ENCODE data around the gene SFTA2. TPM values are rescaled to one million over a fixed set of nuclear protein-coding genes. Genes with fewer than 3 reads are reported as not detected.
A peak's percentile ranks its signal among the peaks of the same experiment; 100 is the strongest.
"Not testable (repeated sequence)": the region's sequence is repeated elsewhere in the genome, so short reads cannot be mapped to it uniquely, and the experiment has no call there.

The SFTA2 gene
- total RNA-seq (not detected), polyA plus RNA-seq (under 1 TPM in 2 of 4 donors, not detected in 2; 0.25 to 0.32 TPM)

- no peak for DNase-seq
- no peaks in the 10 kb centered on the region for H3K27me3 ChIP-seq (ENCODE audit: control insufficient read depth, insufficient read depth, low read length)
- H3K27ac ChIP-seq (ENCODE audit: insufficient read depth, low read length, poor library complexity, severe bottlenecking): no peak within 1 kb of the TSS
- no peak within 1 kb of the TSS for H3K4me3 ChIP-seq (ENCODE audit: low read depth, low read length)
- Mint-ChIP-seq H3K27me3 (peaks cover 9% of the 10 kb centered on the region), H3K4me1 (peaks cover 0 to 2% (median 0%) of the 10 kb centered on the region in 4 donors), H3K4me3 (peak within 1 kb of the TSS in 1 of 4 donors; percentile 17), H3K27ac (peak within 1 kb of the TSS; percentile 7 to 51 (median 28)), H3K9me3 (peaks cover 0 to 9% (median 0%) of the 10 kb centered on the region in 7 donors), H3K36me3 (peaks cover 14% of the 10 kb centered on the region)
- no peaks in the 10 kb centered on the region for H3K36me3 ChIP-seq (ENCODE audit: control insufficient read depth, insufficient read depth, low read length)
- H3K9me3 ChIP-seq (ENCODE audit: control insufficient read depth in 2 of 2, low read length in 2 of 2): no peaks in the 10 kb centered on the region
- ATAC-seq (ENCODE audit: low read depth in 2 of 2): no peak
- H3K4me1 ChIP-seq (ENCODE audit: control insufficient read depth, insufficient read depth, low read length, poor library complexity, severe bottlenecking): no peaks in the 10 kb centered on the region
These were observed at the start of gene SFTA2 for GRCh38 chr6:30931969-30932645. Gene SFTA2 (minus strand): TSS chr6:30932170. CDS start chr6:30932096, 74 bp downstream.

GRCh38 chr6:30979690-30980089 lies 47.7 kb upstream of the SFTA2 start:
- no peaks in the 10 kb centered on the region for H3K4me1 ChIP-seq (ENCODE audit: control insufficient read depth, insufficient read depth, low read length, poor library complexity, severe bottlenecking)
- ATAC-seq (ENCODE audit: low read depth in 2 of 2) (no peak), DNase-seq (no peak)
- Mint-ChIP-seq H3K36me3 (no peaks in the 10 kb centered on the region), H3K27me3 (peaks cover 38% of the 10 kb centered on the region), H3K4me1 (peaks cover 0 to 2% (median 0%) of the 10 kb centered on the region in 4 donors), H3K27ac (no peak overlapping the region), H3K9me3 (peaks cover 0 to 2% (median 0%) of the 10 kb centered on the region in 7 donors), H3K4me3 (no peak overlapping the region)
- no peaks in the 10 kb centered on the region for H3K36me3 ChIP-seq (ENCODE audit: control insufficient read depth, insufficient read depth, low read length)
- H3K27me3 ChIP-seq (ENCODE audit: control insufficient read depth, insufficient read depth, low read length): peaks cover 18% of the 10 kb centered on the region
- no peak overlapping the region for H3K27ac ChIP-seq (ENCODE audit: insufficient read depth, low read length, poor library complexity, severe bottlenecking)
- no peak overlapping the region for H3K4me3 ChIP-seq (ENCODE audit: low read depth, low read length)
- H3K9me3 ChIP-seq (ENCODE audit: control insufficient read depth in 2 of 2, low read length in 2 of 2): no peaks in the 10 kb centered on the region

GRCh38 chr6:30979141-30979540 lies 47.2 kb upstream of the SFTA2 start:
- H3K4me1 Mint-ChIP-seq: peaks cover 0 to 2% (median 0%) of the 10 kb centered on the region in 4 donors
- H3K4me3 Mint-ChIP-seq: no peak overlapping the region
- peaks cover 0 to 2% (median 0%) of the 10 kb centered on the region in 7 donors for H3K9me3 Mint-ChIP-seq
- H3K4me3 ChIP-seq (ENCODE audit: low read depth, low read length): no peak overlapping the region
- no peak for ATAC-seq (ENCODE audit: low read depth in 2 of 2)
- H3K27me3 ChIP-seq (ENCODE audit: control insufficient read depth, insufficient read depth, low read length): peaks cover 18% of the 10 kb centered on the region
- no peaks in the 10 kb centered on the region for H3K36me3 ChIP-seq (ENCODE audit: control insufficient read depth, insufficient read depth, low read length)
- no peaks in the 10 kb centered on the region for H3K36me3 Mint-ChIP-seq
- no peaks in the 10 kb centered on the region for H3K9me3 ChIP-seq (ENCODE audit: control insufficient read depth in 2 of 2, low read length in 2 of 2)
- peaks cover 39% of the 10 kb centered on the region for H3K27me3 Mint-ChIP-seq
- peak overlapping the region in 1 of 3 donors; percentile 44 for H3K27ac Mint-ChIP-seq
- DNase-seq: no peak
- H3K27ac ChIP-seq (ENCODE audit: insufficient read depth, low read length, poor library complexity, severe bottlenecking): no peak overlapping the region
- H3K4me1 ChIP-seq (ENCODE audit: control insufficient read depth, insufficient read depth, low read length, poor library complexity, severe bottlenecking): no peaks in the 10 kb centered on the region

- peaks cover 44% of the 10 kb centered on the region for H3K27me3 Mint-ChIP-seq
- no peaks in the 10 kb centered on the region for H3K36me3 Mint-ChIP-seq
- peaks cover 8% of the 10 kb centered on the region for H3K27me3 ChIP-seq (ENCODE audit: control insufficient read depth, insufficient read depth, low read length)
- DNase-seq: no peak
- H3K4me3 Mint-ChIP-seq: no peak overlapping the region
- H3K4me1 Mint-ChIP-seq: peaks cover 0 to 2% (median 0%) of the 10 kb centered on the region in 4 donors
- no peak overlapping the region for H3K27ac Mint-ChIP-seq
- no peaks in the 10 kb centered on the region for H3K36me3 ChIP-seq (ENCODE audit: control insufficient read depth, insufficient read depth, low read length)
- H3K27ac ChIP-seq (ENCODE audit: insufficient read depth, low read length, poor library complexity, severe bottlenecking): no peak overlapping the region
- H3K9me3 ChIP-seq (ENCODE audit: control insufficient read depth in 2 of 2, low read length in 2 of 2): no peaks in the 10 kb centered on the region
- H3K4me3 ChIP-seq (ENCODE audit: low read depth, low read length): no peak overlapping the region
- H3K9me3 Mint-ChIP-seq: peaks cover 0 to 2% (median 0%) of the 10 kb centered on the region in 7 donors
- no peaks in the 10 kb centered on the region for H3K4me1 ChIP-seq (ENCODE audit: control insufficient read depth, insufficient read depth, low read length, poor library complexity, severe bottlenecking)
- ATAC-seq (ENCODE audit: low read depth in 2 of 2): no peak
These were observed 42.7 kb upstream of the SFTA2 start for GRCh38 chr6:30974490-30975252.

- H3K36me3 Mint-ChIP-seq: no peaks in the 10 kb centered on the region
- peaks cover 0 to 1% (median 0%) of the 10 kb centered on the region in 7 donors for H3K9me3 Mint-ChIP-seq
- Histone ChIP-seq H3K4me1 (ENCODE audit: control insufficient read depth, insufficient read depth, low read length, poor library complexity, severe bottlenecking) (no peaks in the 10 kb centered on the region), H3K9me3 (ENCODE audit: control insufficient read depth in 2 of 2, low read length in 2 of 2) (no peaks in the 10 kb centered on the region), H3K27me3 (ENCODE audit: control insufficient read depth, insufficient read depth, low read length) (peaks cover 3% of the 10 kb centered on the region), H3K36me3 (ENCODE audit: control insufficient read depth, insufficient read depth, low read length) (no peaks in the 10 kb centered on the region), H3K4me3 (ENCODE audit: low read depth, low read length) (no peak overlapping the region), H3K27ac (ENCODE audit: insufficient read depth, low read length, poor library complexity, severe bottlenecking) (no peak overlapping the region)
- H3K27me3 Mint-ChIP-seq: peaks cover 32% of the 10 kb centered on the region
- peak overlapping the region in 1 of 3 donors; percentile 29 for H3K27ac Mint-ChIP-seq
- no peak overlapping the region for H3K4me3 Mint-ChIP-seq
- DNase-seq: no peak
- ATAC-seq (ENCODE audit: low read depth in 2 of 2): no peak
- peaks cover 0 to 2% (median 0%) of the 10 kb centered on the region in 4 donors for H3K4me1 Mint-ChIP-seq
These were observed 40.8 kb upstream of the SFTA2 start for GRCh38 chr6:30972816-30973215.

- H3K36me3 ChIP-seq (ENCODE audit: control insufficient read depth, insufficient read depth, low read length): no peaks in the 10 kb centered on the region
- Mint-ChIP-seq H3K4me3 (no peak overlapping the region), H3K4me1 (peaks cover 0 to 5% (median 1%) of the 10 kb centered on the region in 4 donors), H3K27ac (no peak overlapping the region), H3K27me3 (peaks cover 34% of the 10 kb centered on the region), H3K9me3 (peaks cover 0 to 1% (median 0%) of the 10 kb centered on the region in 7 donors), H3K36me3 (no peaks in the 10 kb centered on the region)
- DNase-seq (no peak), ATAC-seq (ENCODE audit: low read depth in 2 of 2) (no peak)
- H3K27ac ChIP-seq (ENCODE audit: insufficient read depth, low read length, poor library complexity, severe bottlenecking): no peak overlapping the region
- H3K4me1 ChIP-seq (ENCODE audit: control insufficient read depth, insufficient read depth, low read length, poor library complexity, severe bottlenecking): no peaks in the 10 kb centered on the region
- no peaks in the 10 kb centered on the region for H3K9me3 ChIP-seq (ENCODE audit: control insufficient read depth in 2 of 2, low read length in 2 of 2)
- H3K4me3 ChIP-seq (ENCODE audit: low read depth, low read length): no peak overlapping the region
- peaks cover 3% of the 10 kb centered on the region for H3K27me3 ChIP-seq (ENCODE audit: control insufficient read depth, insufficient read depth, low read length)
These were observed 39.0 kb upstream of the SFTA2 start for GRCh38 chr6:30970946-30971345.

GRCh38 chr6:30969171-30969570 lies 37.2 kb upstream of the SFTA2 start:
- H3K27me3 ChIP-seq (ENCODE audit: control insufficient read depth, insufficient read depth, low read length); H3K36me3 Mint-ChIP-seq; ATAC-seq (ENCODE audit: low read depth in 2 of 2); H3K27ac ChIP-seq (ENCODE audit: insufficient read depth, low read length, poor library complexity, severe bottlenecking); H3K9me3 ChIP-seq (ENCODE audit: control insufficient read depth in 2 of 2, low read length in 2 of 2); DNase-seq; H3K27ac Mint-ChIP-seq; H3K4me1 ChIP-seq (ENCODE audit: control insufficient read depth, insufficient read depth, low read length, poor library complexity, severe bottlenecking); H3K9me3 Mint-ChIP-seq; H3K36me3 ChIP-seq (ENCODE audit: control insufficient read depth, insufficient read depth, low read length); H3K4me3 ChIP-seq (ENCODE audit: low read depth, low read length); H3K4me1 Mint-ChIP-seq; H3K4me3 Mint-ChIP-seq: not testable (repeated sequence)
- H3K27me3 Mint-ChIP-seq: peaks cover 38% of the 10 kb centered on the region

Measured in CD4-positive, CD25-positive, alpha-beta regulatory T cell (primary cell).